ENCODE measurements around the gene GABPB1.

The GABPB1 gene

GRCh38 chr15:50247819-50248655, 107.0 kb downstream of the GABPB1 start:
- H3K9me2 ChIP-seq (ENCODE audit: low read depth, low read length) = no peaks in the 10 kb centered on the region
- H3K79me2 ChIP-seq (ENCODE audit: insufficient read depth, low read length) = no peaks in the 10 kb centered on the region
- no peak overlapping the region for H3K4me2 ChIP-seq (ENCODE audit: low read length)
- H3K4me3 ChIP-seq (ENCODE audit: low read depth, low read length, poor library complexity, severe bottlenecking) = no peak overlapping the region
- H4K20me1 ChIP-seq (ENCODE audit: insufficient read depth, low read length) = no peaks in the 10 kb centered on the region
- H3K4me1 ChIP-seq (ENCODE audit: insufficient read depth, low read length, severe bottlenecking) = no peaks in the 10 kb centered on the region
- H3K9ac ChIP-seq (ENCODE audit: low read length) = no peak overlapping the region
- H3K27me3 ChIP-seq (ENCODE audit: insufficient read depth, low read length) = no peaks in the 10 kb centered on the region
- H3K9me3 ChIP-seq (ENCODE audit: low read length) = no peaks in the 10 kb centered on the region
- TF ChIP-seq CTCF (IDR thresholded peaks at IDR 0.05; ENCODE audit: low read length) = no peak
- no peak for TF ChIP-seq EZH2 (IDR thresholded peaks at IDR 0.05; ENCODE audit: borderline replicate concordance, low read length)
- no peak overlapping the region for H2AFZ ChIP-seq (ENCODE audit: low read length)
- no peaks in the 10 kb centered on the region for H3F3A ChIP-seq (ENCODE audit: insufficient read depth, low read length)
- H3K36me3 ChIP-seq (ENCODE audit: insufficient read depth, low read length) = no peaks in the 10 kb centered on the region
- no peak overlapping the region for H3K27ac ChIP-seq (ENCODE audit: low read depth, low read length, poor library complexity, severe bottlenecking)

GRCh38 chr15:50246631-50247030, 108.4 kb downstream of the GABPB1 start:
- H3K4me2 ChIP-seq (ENCODE audit: low read length) = no peak overlapping the region

GRCh38 chr15:50244959-50245624, 109.9 kb downstream of the GABPB1 start:
- Histone ChIP-seq H3K27me3 (ENCODE audit: insufficient read depth, low read length) (no peaks in the 10 kb centered on the region), H3K4me1 (ENCODE audit: insufficient read depth, low read length, severe bottlenecking) (no peaks in the 10 kb centered on the region), H3K27ac (ENCODE audit: low read depth, low read length, poor library complexity, severe bottlenecking) (no peak overlapping the region), H2AFZ (ENCODE audit: low read length) (no peak overlapping the region), H3K79me2 (ENCODE audit: insufficient read depth, low read length) (no peaks in the 10 kb centered on the region), H3K4me2 (ENCODE audit: low read length) (no peak overlapping the region), H3K9ac (ENCODE audit: low read length) (no peak overlapping the region), H3K9me3 (ENCODE audit: low read length) (no peaks in the 10 kb centered on the region), H3K9me2 (ENCODE audit: low read depth, low read length) (no peaks in the 10 kb centered on the region), H3F3A (ENCODE audit: insufficient read depth, low read length) (no peaks in the 10 kb centered on the region), H4K20me1 (ENCODE audit: insufficient read depth, low read length) (no peaks in the 10 kb centered on the region), H3K4me3 (ENCODE audit: low read depth, low read length, poor library complexity, severe bottlenecking) (no peak overlapping the region), H3K36me3 (ENCODE audit: insufficient read depth, low read length) (no peaks in the 10 kb centered on the region)
- TF ChIP-seq EZH2 (IDR thresholded peaks at IDR 0.05; ENCODE audit: borderline replicate concordance, low read length) = no peak
- TF ChIP-seq CTCF (IDR thresholded peaks at IDR 0.05; ENCODE audit: low read length) = no peak

More at GRCh38 chr15:50246631-50247030, 108.4 kb downstream of the GABPB1 start:
- no peak overlapping the region for H2AFZ ChIP-seq (ENCODE audit: low read length)
- H3K9me3 ChIP-seq (ENCODE audit: low read length) = no peaks in the 10 kb centered on the region
- no peaks in the 10 kb centered on the region for H3K79me2 ChIP-seq (ENCODE audit: insufficient read depth, low read length)
- H3K4me3 ChIP-seq (ENCODE audit: low read depth, low read length, poor library complexity, severe bottlenecking) = no peak overlapping the region
- no peak overlapping the region for H3K9ac ChIP-seq (ENCODE audit: low read length)
- TF ChIP-seq CTCF (IDR thresholded peaks at IDR 0.05; ENCODE audit: low read length) = no peak
- H4K20me1 ChIP-seq (ENCODE audit: insufficient read depth, low read length) = no peaks in the 10 kb centered on the region
- no peaks in the 10 kb centered on the region for H3F3A ChIP-seq (ENCODE audit: insufficient read depth, low read length)
- no peaks in the 10 kb centered on the region for H3K36me3 ChIP-seq (ENCODE audit: insufficient read depth, low read length)
- no peak overlapping the region for H3K27ac ChIP-seq (ENCODE audit: low read depth, low read length, poor library complexity, severe bottlenecking)
- no peaks in the 10 kb centered on the region for H3K9me2 ChIP-seq (ENCODE audit: low read depth, low read length)
- no peaks in the 10 kb centered on the region for H3K4me1 ChIP-seq (ENCODE audit: insufficient read depth, low read length, severe bottlenecking)
- H3K27me3 ChIP-seq (ENCODE audit: insufficient read depth, low read length) = no peaks in the 10 kb centered on the region
